NCI-H2029 (cell line): ENCODE measurements around the gene GPR171.
A peak's percentile ranks its signal among the peaks of the same experiment; 100 is the strongest.

Source experiments
- DNase-seq: peaks from one replicate; lab custom pipeline; 2025; lab: John Stamatoyannopoulos, UW

Gene GPR171

DNA sequence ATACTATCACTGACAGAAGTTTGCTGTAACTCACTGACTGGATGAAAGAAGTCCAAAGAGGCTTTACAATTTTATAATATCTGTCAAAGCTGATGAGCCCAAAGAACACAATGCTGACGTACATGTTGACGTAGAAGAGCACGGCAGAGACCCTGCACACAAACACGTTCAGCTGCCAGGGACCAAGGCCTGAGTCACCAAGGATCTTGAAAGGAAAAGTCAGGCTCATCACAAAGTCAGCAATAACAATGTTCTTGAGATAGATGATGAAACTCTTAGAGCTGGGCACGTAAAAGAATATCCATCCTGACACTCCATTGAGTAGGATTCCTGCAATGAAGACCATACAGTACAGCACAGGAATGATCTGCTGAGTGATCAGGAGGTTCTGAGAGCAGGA is 10.9 kb upstream of the GPR171 start:
- no peak for DNase-seq

DNA sequence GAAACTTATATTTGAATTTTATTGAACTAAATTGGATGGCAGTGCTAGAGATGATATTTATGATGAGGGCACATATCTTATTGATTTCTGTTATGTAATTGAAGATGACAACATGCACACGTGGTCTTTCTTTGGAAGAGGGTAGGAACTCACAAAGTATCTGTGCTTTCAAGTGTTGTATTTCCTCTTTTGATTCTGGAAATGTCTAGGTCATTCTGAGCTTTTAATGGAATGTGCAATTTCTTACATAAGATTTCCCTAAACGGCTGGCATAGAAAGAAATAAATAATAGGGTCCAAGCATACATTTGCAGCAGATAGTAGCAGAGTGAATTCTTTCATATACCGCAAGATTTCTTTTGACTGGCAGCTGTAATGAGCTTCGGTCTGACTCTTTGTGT is 10.1 kb upstream of the GPR171 start:
- no peak for DNase-seq

GRCh38 chr3:151210676-151211381 is 7.8 kb upstream of the GPR171 start:
- peak; percentile 6 for DNase-seq

GRCh38 chr3:151209654-151210053 is 6.6 kb upstream of the GPR171 start:
- DNase-seq, result no peak

DNA sequence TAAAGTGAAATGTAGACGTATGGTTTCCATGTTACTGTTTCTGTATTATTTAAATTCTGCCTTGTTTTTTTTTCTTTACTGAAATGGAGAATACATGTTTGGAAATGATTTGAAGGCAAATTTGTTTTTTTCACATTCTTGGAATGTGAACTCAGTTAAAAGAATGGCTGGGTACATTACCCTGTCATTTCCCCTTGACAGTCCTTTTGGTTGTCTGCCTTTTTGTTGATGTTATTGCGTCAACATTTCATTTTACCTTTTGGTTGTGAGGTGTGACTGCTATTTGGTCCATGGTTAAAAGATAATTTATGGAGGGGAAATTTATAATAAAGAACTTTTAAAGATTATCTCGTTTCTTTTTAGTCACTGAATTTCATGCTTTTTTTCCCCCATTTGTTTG is 3.2 kb upstream of the GPR171 start:
- DNase-seq, result no peak

- no peak for DNase-seq
Measured at GRCh38 chr3:151205482-151205881, 2.5 kb upstream of the GPR171 start.

DNA sequence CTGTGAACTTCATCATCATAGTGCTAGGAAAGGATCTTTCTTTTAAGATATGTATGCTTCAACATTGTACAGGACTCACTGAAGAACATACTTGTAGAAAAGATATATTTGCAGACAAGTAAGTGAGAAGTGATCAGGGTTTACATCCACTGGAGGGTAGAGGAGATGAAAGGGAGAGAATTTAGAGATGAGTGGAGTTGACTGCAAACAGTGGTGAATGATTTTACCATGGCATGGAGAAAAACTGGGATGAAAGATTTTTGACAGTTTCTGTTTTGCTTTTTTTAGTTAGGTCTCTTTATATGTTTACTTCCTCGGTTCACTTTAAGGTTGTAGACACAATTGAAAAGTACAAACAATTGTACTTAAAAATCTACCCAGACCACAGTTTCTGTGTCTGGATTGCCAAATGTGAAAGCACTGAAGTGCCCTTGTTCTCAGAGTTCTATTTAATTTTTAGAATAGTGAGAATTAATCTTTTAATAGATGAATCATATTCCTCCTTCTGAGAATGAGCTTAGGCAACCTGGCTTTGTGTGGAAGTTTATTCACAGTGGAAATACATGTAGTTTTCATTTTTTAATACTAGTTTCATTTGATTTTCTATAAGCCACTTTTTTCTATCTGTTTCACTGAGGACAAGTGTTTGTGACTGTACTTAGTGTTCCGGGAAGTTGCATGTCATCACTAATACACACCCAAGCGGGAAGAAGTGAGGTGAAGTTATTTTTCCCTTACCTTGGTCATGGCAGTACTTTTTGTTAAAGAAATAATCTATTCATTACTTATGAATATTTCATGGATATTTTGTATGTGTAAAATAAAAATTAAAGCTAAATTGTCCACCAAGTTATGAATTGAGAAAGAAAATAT is 1.8 kb upstream of the GPR171 start:
- no peak for DNase-seq

- DNase-seq, result no peak
Measured at GRCh38 chr3:151201051-151201730, 1.8 kb downstream of the GPR171 start.

DNA sequence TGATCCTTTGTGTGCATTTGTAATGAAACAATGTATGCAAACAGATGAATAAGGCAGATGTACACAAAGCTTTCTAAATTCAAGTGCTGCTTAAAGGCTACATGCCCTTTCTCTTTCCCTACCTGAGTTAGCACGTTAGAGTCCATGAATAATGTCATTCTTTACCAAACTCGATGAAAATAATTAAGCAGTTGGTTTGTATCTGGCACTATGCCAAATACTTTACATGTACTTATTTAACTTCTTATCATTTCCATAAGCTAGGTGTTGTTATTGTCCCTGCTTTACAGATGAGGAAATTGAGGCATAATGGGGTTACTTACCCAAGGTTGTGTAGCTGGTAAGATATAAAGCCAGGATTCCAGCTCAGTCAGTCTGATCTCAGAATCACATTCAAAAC is 2.4 kb downstream of the GPR171 start:
- no peak for DNase-seq

- no peak for DNase-seq
Measured at GRCh38 chr3:151199554-151200438, 3.2 kb downstream of the GPR171 start.

DNA sequence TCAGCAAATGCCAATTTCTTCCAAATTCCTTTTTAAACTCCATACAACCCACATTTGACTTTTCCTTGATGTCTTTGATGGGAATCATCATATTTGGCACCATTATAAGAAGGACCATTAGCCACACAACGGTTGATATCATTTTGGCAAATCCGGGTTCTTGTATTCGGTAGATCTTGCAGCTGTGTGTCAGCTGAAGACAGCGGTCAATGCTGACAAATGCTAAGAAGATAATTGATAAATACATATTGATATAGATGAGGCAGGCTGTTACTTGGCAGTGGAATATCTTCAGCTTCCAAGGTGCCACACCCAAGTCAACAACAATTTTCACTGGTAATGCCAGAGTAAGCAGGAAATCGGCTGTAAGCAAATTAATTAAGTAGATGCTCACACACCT is 4.2 kb downstream of the GPR171 start:
- DNase-seq, result no peak

DNA sequence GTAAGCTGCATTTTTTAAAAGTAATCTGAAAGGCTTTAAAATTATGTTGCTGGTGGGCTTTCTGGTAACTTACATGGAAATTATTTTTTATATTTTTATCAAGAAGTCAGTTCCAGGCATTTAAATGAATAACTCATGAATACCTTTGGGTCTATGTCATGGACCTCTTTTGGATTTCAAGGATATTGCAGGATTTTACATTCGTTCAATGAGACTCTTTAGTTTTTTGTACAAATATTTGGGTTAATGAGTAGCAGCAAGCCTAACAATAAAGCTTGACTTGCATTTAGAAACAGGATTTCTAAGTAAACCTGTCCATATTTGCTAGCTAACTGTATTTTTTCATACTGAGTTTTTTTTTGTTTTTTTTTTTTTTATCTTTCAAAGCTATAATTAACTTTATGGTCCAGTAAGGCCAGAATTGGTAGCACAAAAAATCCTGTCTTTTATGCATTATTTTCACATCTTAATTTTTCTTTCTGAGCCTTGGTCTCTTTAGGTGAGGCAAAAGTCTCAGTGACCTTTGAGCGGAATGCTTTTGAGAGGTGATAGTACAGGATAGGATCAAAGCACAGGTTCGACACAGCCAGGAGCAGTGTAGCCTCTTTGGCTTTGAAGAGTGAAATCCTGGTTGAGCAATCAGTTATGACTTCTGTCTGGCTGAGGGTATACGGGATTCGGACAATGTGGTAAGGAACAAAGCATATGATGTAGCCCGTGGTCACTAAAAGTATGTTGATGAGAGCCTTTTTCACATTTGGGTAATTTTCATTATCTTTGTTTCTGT is 4.8 kb downstream of the GPR171 start:
- no peak for DNase-seq

DNA sequence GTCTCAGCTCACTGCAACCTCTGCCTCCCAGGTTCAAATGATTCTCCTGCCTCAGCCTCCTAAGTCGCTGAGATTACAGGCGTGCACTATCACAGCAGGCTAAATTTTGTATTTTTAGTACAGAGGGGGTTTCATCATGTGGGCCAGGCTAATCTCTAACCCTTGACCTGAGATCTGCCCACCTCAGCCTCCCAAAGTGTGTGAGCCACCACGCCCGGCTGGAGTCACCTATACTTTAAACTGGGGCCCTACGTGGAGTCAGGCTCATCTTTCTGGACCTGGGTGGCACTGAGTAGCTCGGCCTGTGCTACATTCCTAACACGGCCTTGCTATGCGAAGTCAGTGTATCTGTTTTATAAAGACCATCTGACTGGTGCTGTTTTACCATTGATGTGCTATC is 5.8 kb downstream of the GPR171 start:
- no peak for DNase-seq

DNA sequence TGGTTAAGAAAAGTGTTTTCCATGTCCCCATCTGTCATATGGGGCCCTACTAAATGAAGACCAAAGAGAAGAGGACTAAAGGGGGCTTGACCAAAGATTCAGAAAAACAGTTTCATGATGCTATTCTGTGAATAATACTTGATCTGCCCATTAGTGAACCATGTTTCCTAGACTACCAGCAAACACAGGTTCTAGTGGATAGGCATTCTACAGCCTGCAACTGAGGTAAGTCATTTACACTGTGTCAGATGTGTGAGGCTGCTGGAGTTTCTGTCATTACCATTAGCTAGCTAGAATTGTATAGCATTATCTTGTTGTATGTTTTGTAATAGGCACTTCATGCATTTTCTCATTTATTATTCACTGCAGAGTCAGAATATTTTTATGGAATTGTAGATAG is 6.6 kb downstream of the GPR171 start:
- DNase-seq, result no peak

- DNase-seq, result no peak
Measured at GRCh38 chr3:151195826-151196225, 7.2 kb downstream of the GPR171 start.

GRCh38 chr3:151192545-151192944 is 10.5 kb downstream of the GPR171 start:
- no peak for DNase-seq

DNA sequence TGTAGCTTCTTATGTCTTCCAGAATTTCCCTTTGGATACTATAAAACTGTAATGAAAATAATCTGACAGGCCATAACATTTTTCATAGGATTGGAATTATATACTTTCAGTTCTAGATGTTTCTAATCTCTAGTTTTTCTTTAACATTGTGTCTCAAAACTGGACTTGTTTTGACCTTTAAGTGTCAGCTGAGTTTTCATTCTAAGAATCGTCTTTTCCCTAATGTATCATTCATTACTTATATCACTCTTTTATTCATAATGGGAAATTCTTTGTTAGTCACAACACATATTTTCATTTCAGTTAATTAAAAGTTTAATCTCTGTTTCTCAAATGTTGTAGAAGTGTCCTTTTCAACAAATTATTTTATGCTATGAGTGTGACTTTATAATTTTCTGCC is 11.9 kb downstream of the GPR171 start:
- DNase-seq, result no peak

- no peak for DNase-seq
Measured at GRCh38 chr3:151183265-151183671, 19.7 kb downstream of the GPR171 start.

DNA sequence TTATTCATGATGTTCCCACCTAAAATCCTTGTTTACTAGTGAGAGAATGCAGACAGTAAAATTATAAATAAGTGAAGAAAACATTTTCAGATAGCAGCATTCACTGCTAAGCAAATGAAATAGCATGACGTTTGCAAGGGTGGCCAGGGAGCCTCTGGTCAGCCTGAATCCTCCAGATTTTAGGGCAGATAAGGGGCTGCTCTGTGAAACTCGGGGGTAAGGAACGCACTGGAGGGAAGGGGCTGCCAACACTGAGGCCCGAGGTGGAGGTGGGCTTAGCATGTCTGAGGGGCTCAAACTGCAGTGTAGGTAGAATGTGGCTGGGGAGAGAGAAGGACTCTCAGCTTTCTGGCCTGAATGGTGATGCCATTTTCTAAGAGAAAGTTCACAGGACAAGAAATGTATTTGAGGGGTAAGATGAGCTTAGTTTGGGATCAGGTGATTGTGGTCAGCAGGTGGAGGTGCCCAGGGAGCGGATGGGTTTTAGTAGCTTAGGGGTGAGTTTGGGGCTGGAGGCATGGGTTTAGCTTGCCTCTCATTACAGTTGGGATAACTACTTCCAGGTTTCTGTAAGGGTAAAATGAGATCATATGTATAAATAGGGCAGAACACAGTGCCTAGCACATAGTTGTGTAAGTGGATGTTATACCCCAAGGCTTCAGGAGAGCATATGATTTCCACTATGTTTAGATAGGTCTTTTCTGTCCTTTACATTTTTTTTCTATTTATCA is 20.5 kb downstream of the GPR171 start:
- DNase-seq, result no peak

- DNase-seq, result no peak
Measured at GRCh38 chr3:151178208-151178845, 24.7 kb downstream of the GPR171 start.
